ENCODE measurements around the gene PAK1. TPM values are rescaled to one million over a fixed set of nuclear protein-coding genes. Genes with fewer than 3 reads are reported as not detected.
A peak's percentile ranks its signal among the peaks of the same experiment; 100 is the strongest.
"Not testable (repeated sequence)": the region's sequence is repeated elsewhere in the genome, so short reads cannot be mapped to it uniquely, and the experiment has no call there.

PAK1 gene
- total and polyA plus RNA-seq, 8 donors: 16.7 to 89.5 (median 46.5) TPM

DNA sequence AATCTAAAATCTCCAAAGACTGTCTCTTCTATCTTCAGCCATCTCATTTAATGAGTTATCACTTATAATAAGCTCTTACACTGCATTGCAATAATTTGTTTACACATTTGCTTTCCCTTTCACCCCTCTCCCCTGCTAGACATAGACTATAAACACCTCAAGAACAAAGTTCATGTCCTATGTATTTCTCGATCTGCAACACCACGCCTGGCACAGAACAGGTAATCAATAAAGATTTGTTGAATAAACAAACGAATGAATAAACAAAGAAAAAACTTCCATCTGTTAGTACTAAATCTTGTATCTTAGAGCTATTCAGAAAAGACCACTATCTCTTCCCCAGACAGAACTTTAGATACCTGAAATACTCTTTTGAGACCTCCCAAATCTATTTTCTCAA is 77.6 kb downstream of the PAK1 start:
- TF ChIP-seq EP300 (IDR thresholded peaks at IDR 0.05) (no peak), POLR2AphosphoS5 (IDR thresholded peaks at IDR 0.05) (no peak), POLR2A (IDR thresholded peaks at IDR 0.05) (no peak)
- TF ChIP-seq, protein P1, sequence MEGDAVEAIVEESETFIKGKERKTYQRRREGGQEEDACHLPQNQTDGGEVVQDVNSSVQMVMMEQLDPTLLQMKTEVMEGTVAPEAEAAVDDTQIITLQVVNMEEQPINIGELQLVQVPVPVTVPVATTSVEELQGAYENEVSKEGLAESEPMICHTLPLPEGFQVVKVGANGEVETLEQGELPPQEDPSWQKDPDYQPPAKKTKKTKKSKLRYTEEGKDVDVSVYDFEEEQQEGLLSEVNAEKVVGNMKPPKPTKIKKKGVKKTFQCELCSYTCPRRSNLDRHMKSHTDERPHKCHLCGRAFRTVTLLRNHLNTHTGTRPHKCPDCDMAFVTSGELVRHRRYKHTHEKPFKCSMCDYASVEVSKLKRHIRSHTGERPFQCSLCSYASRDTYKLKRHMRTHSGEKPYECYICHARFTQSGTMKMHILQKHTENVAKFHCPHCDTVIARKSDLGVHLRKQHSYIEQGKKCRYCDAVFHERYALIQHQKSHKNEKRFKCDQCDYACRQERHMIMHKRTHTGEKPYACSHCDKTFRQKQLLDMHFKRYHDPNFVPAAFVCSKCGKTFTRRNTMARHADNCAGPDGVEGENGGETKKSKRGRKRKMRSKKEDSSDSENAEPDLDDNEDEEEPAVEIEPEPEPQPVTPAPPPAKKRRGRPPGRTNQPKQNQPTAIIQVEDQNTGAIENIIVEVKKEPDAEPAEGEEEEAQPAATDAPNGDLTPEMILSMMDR (IDR thresholded peaks at IDR 0.05): no peak
- 28 to 63% (median 49%) methylated on average over 3 of the region's 3 CpGs for WGBS, 5 donors
- no peaks in the 10 kb centered on the region for H3K27me3 ChIP-seq
- intact Hi-C loops (cut with DNase I; ENCODE audit: low total_unique reads): no loop called here
- H3K4me3 ChIP-seq: no peak overlapping the region
- no peaks in the 10 kb centered on the region for H3K9me3 ChIP-seq
- no peak overlapping the region for H3K27ac ChIP-seq
- DNase-seq: no peak
- peaks cover 0 to 5% (median 2%) of the 10 kb centered on the region in 4 donors for H3K36me3 ChIP-seq
- peaks cover 12 to 61% (median 35%) of the 10 kb centered on the region in 4 donors for H3K4me1 ChIP-seq

DNA sequence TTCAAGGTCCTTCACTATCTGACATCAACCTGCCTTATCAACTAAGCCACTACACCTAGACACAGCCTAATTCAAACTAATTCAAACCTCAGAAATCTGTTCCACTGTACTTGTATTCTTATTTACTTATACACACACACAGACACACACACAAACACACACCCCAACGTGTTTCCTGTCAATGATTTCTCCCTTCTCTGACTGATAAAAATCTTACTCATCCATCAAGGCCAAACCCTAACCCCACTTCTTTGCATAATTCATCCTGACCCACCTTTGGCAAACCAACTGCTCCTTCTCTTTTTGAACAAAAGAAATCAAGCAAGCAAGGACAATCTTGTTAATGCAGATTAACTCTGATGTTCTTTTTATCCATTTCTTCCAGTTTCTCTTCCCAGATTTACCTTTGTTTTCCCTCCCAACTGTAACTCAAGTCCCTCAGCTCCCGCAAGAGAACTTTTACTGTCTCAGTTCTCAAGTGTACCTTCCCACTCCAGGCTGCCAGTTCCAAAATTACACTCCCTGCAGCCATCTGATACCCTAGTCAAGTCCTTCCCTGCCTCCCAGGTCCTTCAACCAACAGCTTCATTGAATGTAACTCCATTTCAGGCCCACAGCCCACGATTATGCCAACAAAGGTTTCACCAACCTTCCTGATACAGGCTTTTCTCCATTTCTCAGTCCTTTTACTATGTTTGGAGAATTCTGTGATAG is 78.3 kb downstream of the PAK1 start:
- Histone ChIP-seq H3K9me3 (no peaks in the 10 kb centered on the region), H3K27me3 (no peaks in the 10 kb centered on the region), H3K27ac (no peak overlapping the region), H3K36me3 (peaks cover 0 to 12% (median 4%) of the 10 kb centered on the region in 4 donors), H3K4me3 (no peak overlapping the region), H3K4me1 (peaks cover 12 to 54% (median 29%) of the 10 kb centered on the region in 4 donors)
- no peak for DNase-seq
- intact Hi-C loops (cut with DNase I; ENCODE audit: low total_unique reads): no loop called here
- TF ChIP-seq POLR2AphosphoS5 (IDR thresholded peaks at IDR 0.05) (no peak), EP300 (IDR thresholded peaks at IDR 0.05) (no peak), POLR2A (IDR thresholded peaks at IDR 0.05) (no peak)
- TF ChIP-seq, protein P1 (IDR thresholded peaks at IDR 0.05): no peak
- 62 to 75% (median 64%) methylated on average over 3 of the region's 3 CpGs for WGBS, 5 donors

DNA sequence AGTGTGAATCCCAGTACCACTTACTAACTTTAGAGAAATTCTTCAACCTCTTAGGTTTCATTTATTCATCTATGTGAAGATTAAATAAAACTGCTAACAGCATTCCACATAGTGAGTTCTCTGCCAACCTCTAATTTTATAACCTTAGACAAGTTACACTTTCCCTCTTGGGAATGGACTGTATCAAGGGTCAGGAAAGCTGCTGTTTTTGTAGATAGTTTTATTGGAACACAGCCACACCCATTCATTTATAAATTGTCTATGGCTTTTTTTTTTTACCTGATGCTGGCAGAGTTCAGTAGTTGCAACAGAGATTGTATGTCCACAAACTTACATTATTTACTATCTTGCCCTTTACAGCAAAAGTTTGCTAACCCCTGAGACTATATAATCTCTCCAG is 81.1 kb downstream of the PAK1 start:
- Histone ChIP-seq H3K27ac (no peak overlapping the region), H3K36me3 (peaks cover 0 to 19% (median 4%) of the 10 kb centered on the region in 4 donors), H3K27me3 (no peaks in the 10 kb centered on the region), H3K9me3 (no peaks in the 10 kb centered on the region), H3K4me3 (no peak overlapping the region), H3K4me1 (peaks cover 12 to 48% (median 29%) of the 10 kb centered on the region in 4 donors)
- intact Hi-C loops (cut with DNase I; ENCODE audit: low total_unique reads): no loop called here
- DNase-seq: no peak
- TF ChIP-seq EP300 (IDR thresholded peaks at IDR 0.05) (no peak), POLR2AphosphoS5 (IDR thresholded peaks at IDR 0.05) (no peak), POLR2A (IDR thresholded peaks at IDR 0.05) (no peak)
- TF ChIP-seq, protein P1 (IDR thresholded peaks at IDR 0.05): no peak

DNA sequence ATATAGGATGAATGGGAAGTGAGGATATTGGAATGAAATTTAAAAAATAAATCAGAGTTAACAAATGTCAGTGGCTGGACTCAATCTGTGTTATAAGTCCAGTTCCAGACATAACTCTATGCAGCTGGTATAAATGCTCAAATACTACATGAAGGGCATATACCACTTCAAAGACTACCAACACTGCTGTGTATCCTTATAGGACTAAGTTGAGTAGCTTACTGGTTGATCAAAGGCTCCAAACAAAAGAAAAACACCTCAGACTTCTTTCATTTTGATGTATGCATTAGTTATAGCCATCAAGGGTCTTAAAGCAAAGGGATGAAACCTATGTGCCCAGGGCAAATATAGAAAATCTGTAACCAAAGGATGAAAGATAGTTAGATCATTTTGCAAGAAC is 86.2 kb downstream of the PAK1 start:
- intact Hi-C loops (cut with DNase I; ENCODE audit: low total_unique reads): no loop called here
- no peak overlapping the region for H3K4me3 ChIP-seq
- no peak for DNase-seq
- H3K27me3 ChIP-seq: no peaks in the 10 kb centered on the region
- TF ChIP-seq POLR2A (IDR thresholded peaks at IDR 0.05) (no peak), POLR2AphosphoS5 (IDR thresholded peaks at IDR 0.05) (no peak), EP300 (IDR thresholded peaks at IDR 0.05) (no peak)
- no peaks in the 10 kb centered on the region for H3K9me3 ChIP-seq
- H3K27ac ChIP-seq: no peak overlapping the region
- peaks cover 0 to 25% (median 11%) of the 10 kb centered on the region in 4 donors for H3K4me1 ChIP-seq
- peaks cover 0 to 19% (median 8%) of the 10 kb centered on the region in 4 donors for H3K36me3 ChIP-seq

DNA sequence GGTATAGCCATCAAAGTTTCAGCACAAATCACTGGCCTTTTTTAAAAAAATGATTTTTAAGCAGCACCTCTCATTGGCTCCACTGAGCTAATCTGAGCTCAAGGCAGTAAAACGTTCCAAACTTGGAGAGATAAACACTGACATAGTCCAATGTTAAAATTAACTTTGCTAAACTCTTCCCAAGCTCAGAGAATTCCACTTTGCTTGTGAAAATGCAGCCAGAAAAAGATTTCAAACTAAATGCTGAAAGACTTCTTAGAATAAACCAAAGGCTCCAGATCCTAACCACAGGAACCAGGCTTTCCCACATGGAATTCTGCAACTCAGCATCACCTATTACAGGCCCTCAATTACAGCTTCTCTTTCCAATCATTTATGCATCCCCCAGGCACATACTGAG is 87.7 kb downstream of the PAK1 start:
- TF ChIP-seq POLR2A (IDR thresholded peaks at IDR 0.05) (no peak), POLR2AphosphoS5 (IDR thresholded peaks at IDR 0.05) (no peak), EP300 (IDR thresholded peaks at IDR 0.05) (no peak)
- TF ChIP-seq, protein P1 (IDR thresholded peaks at IDR 0.05): no peak
- DNase-seq: peak in 1 of 2 donors; percentile 63
- intact Hi-C loops (cut with DNase I; ENCODE audit: low total_unique reads): no loop called here

DNA sequence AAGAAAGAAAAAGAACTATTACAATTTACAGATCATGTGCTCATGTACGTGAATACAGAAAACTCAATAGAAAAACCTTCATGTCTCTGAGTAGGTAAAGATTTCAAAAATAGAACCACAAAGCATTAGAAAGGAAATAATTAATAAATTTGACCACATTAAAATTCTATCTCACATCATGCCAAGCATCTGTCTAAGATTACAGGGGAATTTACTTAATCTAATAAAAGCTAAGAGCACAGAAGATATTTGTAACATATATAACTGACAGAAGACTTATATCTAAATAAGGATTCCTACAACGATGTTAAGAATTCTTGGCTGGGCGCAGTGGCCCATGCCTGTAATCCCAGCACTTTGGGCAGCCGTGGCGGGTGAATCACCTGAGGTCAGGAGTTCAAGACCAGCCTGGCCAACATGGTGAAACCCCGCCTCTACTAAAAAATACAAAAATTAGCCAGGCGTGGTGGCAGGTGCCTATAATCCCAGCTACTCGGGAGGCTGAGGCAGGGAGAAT is 88.6 kb downstream of the PAK1 start:
- H3K27ac ChIP-seq; intact Hi-C loops (cut with DNase I; ENCODE audit: low total_unique reads); H3K4me3 ChIP-seq; H3K36me3 ChIP-seq; DNase-seq; H3K27me3 ChIP-seq; H3K9me3 ChIP-seq: not testable (repeated sequence)
- 79 to 89% (median 85%) methylated on average over 8 of the region's 8 CpGs for WGBS, 5 donors
- H3K4me1 ChIP-seq: peaks cover 0 to 27% (median 15%) of the 10 kb centered on the region in 4 donors

More for the DNA sequence above, 87.7 kb downstream of the PAK1 start:
- Histone ChIP-seq H3K4me1 (peaks cover 0 to 27% (median 15%) of the 10 kb centered on the region in 4 donors), H3K9me3 (no peaks in the 10 kb centered on the region), H3K27ac (peak overlapping the region in 2 of 5 donors; percentile 1 to 35), H3K36me3 (peaks cover 0 to 12% (median 6%) of the 10 kb centered on the region in 4 donors), H3K4me3 (no peak overlapping the region), H3K27me3 (no peaks in the 10 kb centered on the region)
- WGBS, 5 donors: 18 to 42% (median 29%) methylated on average over 1 of the region's 1 CpG
